VCaP (cell line): Measurements from ENCODE around the gene PIK3R5.

Source experiments
- H3K27ac ChIP-seq: fragments of 450-650 bp; 2 replicates; pipeline ENCODE4 v1.5.1; 2017
- TF ChIP-seq, protein P1 (sequence below): fragments of 450-650 bp; conservative IDR thresholded peaks from 2 replicates; pipeline ENCODE4 v1.5.1; 2017; ENCODE audit warnings: mild to moderate bottlenecking, moderate library complexity

Gene PIK3R5

DNA sequence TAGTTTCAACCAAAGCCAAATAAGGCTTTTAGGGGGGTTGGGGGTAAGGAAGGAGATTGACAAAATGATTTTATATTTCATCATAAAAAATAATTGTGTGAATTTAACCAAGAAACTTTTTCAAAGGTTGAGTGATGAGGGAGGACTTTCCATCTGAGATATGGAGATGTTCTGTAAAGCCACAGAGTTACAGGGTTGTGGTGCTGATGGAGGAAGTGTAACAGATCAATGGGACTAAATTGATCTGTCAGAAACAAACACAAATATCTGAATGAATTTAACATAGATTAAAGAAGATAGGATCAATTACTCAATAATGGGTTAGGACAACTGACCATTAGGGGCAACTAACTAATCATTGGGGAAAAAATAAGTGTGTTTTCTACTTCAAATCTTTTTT is 14.2 kb upstream of the PIK3R5 start:
- H3K27ac ChIP-seq: no peak overlapping the region
- TF ChIP-seq, protein P1, sequence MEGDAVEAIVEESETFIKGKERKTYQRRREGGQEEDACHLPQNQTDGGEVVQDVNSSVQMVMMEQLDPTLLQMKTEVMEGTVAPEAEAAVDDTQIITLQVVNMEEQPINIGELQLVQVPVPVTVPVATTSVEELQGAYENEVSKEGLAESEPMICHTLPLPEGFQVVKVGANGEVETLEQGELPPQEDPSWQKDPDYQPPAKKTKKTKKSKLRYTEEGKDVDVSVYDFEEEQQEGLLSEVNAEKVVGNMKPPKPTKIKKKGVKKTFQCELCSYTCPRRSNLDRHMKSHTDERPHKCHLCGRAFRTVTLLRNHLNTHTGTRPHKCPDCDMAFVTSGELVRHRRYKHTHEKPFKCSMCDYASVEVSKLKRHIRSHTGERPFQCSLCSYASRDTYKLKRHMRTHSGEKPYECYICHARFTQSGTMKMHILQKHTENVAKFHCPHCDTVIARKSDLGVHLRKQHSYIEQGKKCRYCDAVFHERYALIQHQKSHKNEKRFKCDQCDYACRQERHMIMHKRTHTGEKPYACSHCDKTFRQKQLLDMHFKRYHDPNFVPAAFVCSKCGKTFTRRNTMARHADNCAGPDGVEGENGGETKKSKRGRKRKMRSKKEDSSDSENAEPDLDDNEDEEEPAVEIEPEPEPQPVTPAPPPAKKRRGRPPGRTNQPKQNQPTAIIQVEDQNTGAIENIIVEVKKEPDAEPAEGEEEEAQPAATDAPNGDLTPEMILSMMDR: no peak

DNA sequence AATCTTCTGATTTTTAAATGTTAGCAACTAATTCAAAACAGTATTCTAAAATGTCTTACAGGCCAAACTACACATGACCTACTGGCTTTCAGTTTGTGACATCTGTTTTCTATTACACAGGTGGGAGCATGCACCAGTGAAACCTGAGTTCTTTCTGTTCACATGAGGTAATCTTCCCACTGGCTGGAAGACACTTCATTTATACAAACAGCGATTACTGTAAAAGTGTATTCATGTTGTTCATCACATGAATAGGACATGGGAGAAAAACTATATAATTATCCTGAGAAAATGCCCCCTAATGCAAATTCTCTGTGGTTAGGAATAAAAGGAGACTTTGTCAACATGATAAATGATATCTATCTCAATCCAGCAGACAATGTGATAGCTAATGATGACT is 11.1 kb upstream of the PIK3R5 start:
- H3K27ac ChIP-seq: no peak overlapping the region
- TF ChIP-seq, protein P1: no peak

DNA sequence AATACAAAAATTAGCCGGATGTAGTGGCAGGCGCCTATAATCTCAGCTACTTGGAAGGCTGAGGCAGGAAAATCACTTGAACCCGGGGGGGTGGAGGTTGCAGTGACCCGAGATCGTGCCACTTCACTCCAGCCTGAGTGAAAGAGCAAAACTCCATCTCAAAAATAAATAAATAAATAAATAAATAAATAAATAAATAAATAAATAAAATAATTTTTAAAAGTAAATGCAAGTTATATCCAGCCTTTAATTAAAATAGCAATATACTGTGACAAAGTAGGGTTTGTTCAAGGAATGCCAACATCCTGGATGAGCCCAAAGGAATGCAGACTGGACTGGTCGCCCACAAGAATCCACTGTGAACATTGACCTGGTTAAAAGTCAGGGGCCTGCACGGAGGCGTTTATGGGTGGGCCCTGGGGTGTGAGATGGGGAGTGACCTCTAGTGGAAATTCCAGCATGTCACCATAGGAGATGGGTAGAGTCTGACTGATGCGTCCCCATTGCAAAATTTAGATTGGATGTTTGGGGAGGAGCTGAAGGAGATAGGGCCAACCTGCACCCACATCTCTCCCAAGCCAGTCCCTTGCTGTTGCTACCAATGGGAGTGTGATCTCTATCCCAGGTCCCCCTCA is 9.7 kb upstream of the PIK3R5 start:
- no peak overlapping the region for H3K27ac ChIP-seq
- TF ChIP-seq, protein P1: no peak

DNA sequence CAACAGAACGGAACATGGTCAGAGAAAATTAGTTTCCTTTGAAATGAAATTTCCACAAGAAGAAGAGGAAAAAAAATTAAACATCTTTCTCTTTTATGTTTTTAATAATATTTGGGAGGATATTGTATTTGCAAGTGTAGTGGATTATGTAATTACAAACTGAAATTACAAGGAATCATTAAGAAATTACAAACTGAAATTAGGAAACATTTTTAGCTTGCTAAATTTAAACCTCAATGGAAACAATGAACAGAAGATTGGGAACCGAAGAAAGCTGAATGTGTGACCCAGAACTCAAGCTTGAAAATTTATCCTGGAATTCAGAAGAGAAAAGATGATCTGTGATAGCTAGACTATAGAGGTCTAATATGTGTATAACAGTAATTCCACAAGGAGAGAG is 4.4 kb upstream of the PIK3R5 start:
- TF ChIP-seq, protein P1: no peak
- no peak overlapping the region for H3K27ac ChIP-seq

DNA sequence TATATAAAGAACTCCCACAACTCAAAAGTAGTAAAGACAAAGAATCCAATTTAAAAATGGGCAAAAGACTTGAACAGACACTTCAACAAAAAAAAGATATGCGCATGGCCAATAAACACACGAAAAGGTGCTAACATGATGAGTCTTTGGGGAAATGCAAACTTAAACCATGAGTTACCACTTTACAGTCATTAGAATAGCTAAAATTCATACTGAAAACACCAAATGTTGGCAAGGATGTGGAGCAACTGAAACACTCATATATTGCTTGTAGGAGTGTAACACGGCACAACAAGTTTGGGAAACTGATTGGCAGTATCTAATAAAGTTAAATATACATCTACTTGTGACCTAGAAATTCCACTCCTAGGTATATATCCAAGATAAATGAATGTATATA is 3.0 kb upstream of the PIK3R5 start:
- TF ChIP-seq, protein P1: no peak

DNA sequence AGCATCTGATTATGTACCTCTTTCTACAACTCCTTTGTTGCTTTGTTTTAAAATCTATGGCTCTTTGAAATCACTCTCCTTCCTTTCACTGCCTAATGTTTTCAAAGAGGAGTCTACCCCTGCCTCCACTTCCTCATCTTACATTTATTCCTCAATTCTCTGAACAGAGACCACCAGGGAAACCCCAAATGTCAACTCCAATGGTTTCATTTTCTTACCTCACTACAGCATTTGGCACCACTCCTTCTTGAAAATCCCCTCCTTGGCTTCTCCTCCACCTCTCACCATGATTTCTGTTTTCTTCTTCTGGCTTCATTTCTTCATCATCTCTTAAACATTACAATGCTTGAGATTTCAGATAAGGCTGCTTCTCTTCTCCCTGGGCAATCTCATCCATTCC is 2.4 kb upstream of the PIK3R5 start:
- TF ChIP-seq, protein P1: no peak
- no peak overlapping the region for H3K27ac ChIP-seq

More for the DNA sequence above, 3.0 kb upstream of the PIK3R5 start:
- no peak overlapping the region for H3K27ac ChIP-seq

DNA sequence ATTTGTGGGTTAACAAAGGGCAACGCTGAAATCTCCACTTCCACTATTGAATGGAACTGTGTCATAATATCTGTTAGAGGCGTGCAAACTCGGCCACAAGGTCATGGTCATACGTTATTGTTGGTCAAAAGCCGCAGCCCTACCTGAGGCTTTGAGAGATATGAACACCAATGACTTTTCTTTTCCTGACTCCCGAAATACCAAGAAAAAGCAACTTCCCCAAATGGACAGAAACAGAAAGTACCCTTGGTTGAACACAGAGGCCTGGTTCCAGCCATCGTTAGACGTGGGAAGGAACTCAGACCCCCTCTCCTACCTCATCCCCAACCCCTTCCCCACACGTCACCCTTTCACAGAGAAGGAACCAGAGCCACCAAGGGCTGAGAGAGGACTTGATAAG is 1.4 kb upstream of the PIK3R5 start:
- H3K27ac ChIP-seq: no peak overlapping the region
- TF ChIP-seq, protein P1: no peak
